SK-N-SH treated with all-trans-retinoic acid at 6 μM for 48 hours (cell line): ENCODE results near the gene OR11A1.

ENCODE experiments used
- ATAC-seq: fragments of 200-7000 bp; cut with Tn5 transposase; 3 replicates; pipeline ENCODE4 v1.9.1; 2020; ENCODE audit warnings: mild to moderate bottlenecking, moderate library complexity
- ARNTL ChIP-seq: fragments of 450-650 bp; formaldehyde crosslinking; IDR thresholded peaks from 2 replicates; pipeline ENCODE4 v1.5.0; 2020; ENCODE audit warnings: low read depth, mild to moderate bottlenecking, moderate library complexity, borderline replicate concordance
- BACH2 ChIP-seq: fragments of 250-450 bp; sonication (Bioruptor Pico); IDR thresholded peaks from 2 replicates; pipeline ENCODE4 v1.9.0; 2021; ENCODE audit warnings: mild to moderate bottlenecking, borderline replicate concordance
- CSDC2 ChIP-seq: fragments of 250-450 bp; sonication (Bioruptor Pico); IDR thresholded peaks from 2 replicates; pipeline ENCODE4 v1.5.0; 2020; ENCODE audit warnings: mild to moderate bottlenecking, moderate library complexity
- ESRRG ChIP-seq: fragments of 250-450 bp; sonication (Bioruptor Pico); IDR thresholded peaks from 2 replicates; pipeline ENCODE4 v1.6.1; 2021; ENCODE audit warnings: mild to moderate bottlenecking
- GLIS3 ChIP-seq: fragments of 250-450 bp; sonication (Bioruptor Pico); IDR thresholded peaks from 2 replicates; pipeline ENCODE4 v1.5.0; 2020; ENCODE audit warnings: mild to moderate bottlenecking, moderate library complexity
- ISL1 ChIP-seq: fragments of 250-450 bp; sonication (Bioruptor Pico); IDR thresholded peaks from 2 replicates; pipeline ENCODE4 v2.1.2; 2022; ENCODE audit warnings: mild to moderate bottlenecking, moderate library complexity
- OSR1 ChIP-seq: fragments of 250-450 bp; sonication (Bioruptor Pico); IDR thresholded peaks from 2 replicates; pipeline ENCODE4 v1.8.0; 2022; ENCODE audit warnings: moderate library complexity, mild to moderate bottlenecking, inconsistent platforms
- PPARA ChIP-seq: fragments of 250-450 bp; sonication (Bioruptor Pico); IDR thresholded peaks from 2 replicates; pipeline ENCODE4 v1.5.0; 2020; ENCODE audit warnings: mild to moderate bottlenecking, borderline replicate concordance
- RARB ChIP-seq: fragments of 250-450 bp; sonication (Bioruptor Pico); IDR thresholded peaks from 2 replicates; pipeline ENCODE4 v1.8.0; 2021; ENCODE audit warnings: mild to moderate bottlenecking, moderate library complexity
- SNAI2 ChIP-seq: fragments of 250-450 bp; sonication (Bioruptor Pico); IDR thresholded peaks from 2 replicates; pipeline ENCODE4 v1.5.0; 2020; ENCODE audit warnings: mild to moderate bottlenecking, moderate library complexity
- TCF4 ChIP-seq: fragments of 250-450 bp; sonication (Bioruptor Pico); IDR thresholded peaks from 2 replicates; pipeline ENCODE4 v1.8.0; 2021; ENCODE audit warnings: mild to moderate bottlenecking, moderate library complexity, borderline replicate concordance
- ZC3H10 ChIP-seq: fragments of 250-450 bp; sonication (Bioruptor Pico); IDR thresholded peaks from 2 replicates; pipeline ENCODE4 v1.5.1; 2021; ENCODE audit warnings: mild to moderate bottlenecking, moderate library complexity
- ZFP3 ChIP-seq: fragments of 250-450 bp; sonication (Bioruptor Pico); IDR thresholded peaks from 2 replicates; pipeline ENCODE4 v1.5.0; 2020; ENCODE audit warnings: mild to moderate bottlenecking, moderate library complexity
- ZFP30 ChIP-seq: fragments of 450-650 bp; formaldehyde crosslinking; IDR thresholded peaks from 2 replicates; pipeline ENCODE4 v1.5.0; 2022; ENCODE audit warnings: mild to moderate bottlenecking, moderate library complexity
- ZNF565 ChIP-seq: fragments of 450-650 bp; formaldehyde crosslinking; conservative IDR thresholded peaks from 2 replicates; pipeline ENCODE4 v1.5.0; 2020; ENCODE audit warnings: low read depth, mild to moderate bottlenecking, moderate library complexity
- ZNF70 ChIP-seq: fragments of 450-650 bp; formaldehyde crosslinking; IDR thresholded peaks from 2 replicates; pipeline ENCODE4 v1.5.0; 2020; ENCODE audit warnings: mild to moderate bottlenecking, moderate library complexity
- ZNF8 ChIP-seq: fragments of 450-650 bp; formaldehyde crosslinking; IDR thresholded peaks from 2 replicates; pipeline ENCODE4 v1.5.0; 2020; ENCODE audit warnings: mild to moderate bottlenecking, moderate library complexity
- TF ChIP-seq, protein P1 (sequence below): fragments of 250-450 bp; sonication (Bioruptor Pico); IDR thresholded peaks from 2 replicates; pipeline ENCODE4 v1.8.0; 2020; ENCODE audit warnings: mild to moderate bottlenecking, moderate library complexity, borderline replicate concordance
- TF ChIP-seq, protein P2 (sequence below): fragments of 250-450 bp; sonication (Bioruptor Pico); IDR thresholded peaks from 2 replicates; pipeline ENCODE4 v1.5.0; 2020; ENCODE audit warnings: mild to moderate bottlenecking, moderate library complexity
- TF ChIP-seq, protein P3 (sequence below): fragments of 250-450 bp; sonication (Bioruptor Pico); IDR thresholded peaks from 2 replicates; pipeline ENCODE4 v1.5.1; 2021; ENCODE audit warnings: mild to moderate bottlenecking, moderate library complexity
- TF ChIP-seq, protein P4 (sequence below): fragments of 250-450 bp; sonication (Bioruptor Pico); IDR thresholded peaks from 2 replicates; pipeline ENCODE4 v1.5.1; 2020; ENCODE audit warnings: low read depth, mild to moderate bottlenecking, moderate library complexity
- TF ChIP-seq, protein P5 (sequence below): fragments of 250-450 bp; sonication (Bioruptor Pico); IDR thresholded peaks from 2 replicates; pipeline ENCODE4 v1.8.0; 2021; ENCODE audit warnings: low read depth, mild to moderate bottlenecking, moderate library complexity, borderline replicate concordance

Gene OR11A1

DNA sequence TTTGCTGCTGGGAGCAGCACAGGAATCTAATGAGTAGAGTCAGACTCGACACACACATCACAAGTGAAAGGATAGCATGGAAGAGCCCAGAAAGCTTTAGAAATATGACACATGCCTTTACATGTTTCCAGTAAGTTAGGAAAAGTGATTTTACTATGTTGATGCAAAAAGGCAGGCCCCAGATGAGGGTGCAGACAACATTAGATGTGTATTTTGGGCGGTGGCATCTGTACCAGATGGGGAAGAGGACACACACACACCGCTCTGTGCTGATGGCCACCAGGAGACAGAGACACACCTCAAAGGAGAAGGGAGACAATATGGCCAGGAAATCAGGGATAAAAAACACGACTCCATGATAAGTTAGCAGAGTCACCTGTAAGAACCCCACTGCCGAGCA lies 30.3 kb upstream of the OR11A1 start (continued):
- TF ChIP-seq, protein P1, sequence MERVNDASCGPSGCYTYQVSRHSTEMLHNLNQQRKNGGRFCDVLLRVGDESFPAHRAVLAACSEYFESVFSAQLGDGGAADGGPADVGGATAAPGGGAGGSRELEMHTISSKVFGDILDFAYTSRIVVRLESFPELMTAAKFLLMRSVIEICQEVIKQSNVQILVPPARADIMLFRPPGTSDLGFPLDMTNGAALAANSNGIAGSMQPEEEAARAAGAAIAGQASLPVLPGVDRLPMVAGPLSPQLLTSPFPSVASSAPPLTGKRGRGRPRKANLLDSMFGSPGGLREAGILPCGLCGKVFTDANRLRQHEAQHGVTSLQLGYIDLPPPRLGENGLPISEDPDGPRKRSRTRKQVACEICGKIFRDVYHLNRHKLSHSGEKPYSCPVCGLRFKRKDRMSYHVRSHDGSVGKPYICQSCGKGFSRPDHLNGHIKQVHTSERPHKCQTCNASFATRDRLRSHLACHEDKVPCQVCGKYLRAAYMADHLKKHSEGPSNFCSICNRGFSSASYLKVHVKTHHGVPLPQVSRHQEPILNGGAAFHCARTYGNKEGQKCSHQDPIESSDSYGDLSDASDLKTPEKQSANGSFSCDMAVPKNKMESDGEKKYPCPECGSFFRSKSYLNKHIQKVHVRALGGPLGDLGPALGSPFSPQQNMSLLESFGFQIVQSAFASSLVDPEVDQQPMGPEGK (CRISPR knock-in tag): no peak

DNA sequence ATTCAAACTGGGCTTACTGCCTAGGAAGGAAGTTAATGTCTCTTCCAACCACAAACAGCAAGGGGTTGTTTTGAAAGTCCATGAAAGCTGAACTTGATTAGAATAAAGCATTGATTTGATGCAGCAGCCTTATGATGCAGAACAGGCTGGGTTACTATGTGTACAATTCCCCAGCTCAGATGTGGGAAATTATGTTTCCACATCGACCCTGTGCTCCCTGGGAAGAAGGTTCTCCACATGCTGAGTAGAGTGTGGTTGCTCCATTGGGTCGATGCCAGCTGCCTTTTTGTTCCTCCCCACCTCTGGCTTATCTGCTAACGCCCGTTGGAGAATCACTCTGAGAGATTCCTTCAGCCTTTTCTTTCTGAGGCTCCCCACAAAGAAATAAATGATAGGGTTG lies 29.7 kb upstream of the OR11A1 start:
- ATAC-seq: no peak
- TF ChIP-seq RARB (CRISPR knock-in tag) (no peak), BACH2 (CRISPR knock-in tag) (no peak), ZFP3 (no peak), ZFP30 (CRISPR knock-in tag) (no peak), PPARA (CRISPR knock-in tag) (no peak), ZNF565 (CRISPR knock-in tag) (no peak), ESRRG (CRISPR knock-in tag) (no peak), ISL1 (CRISPR knock-in tag) (no peak), TCF4 (no peak), ZNF70 (CRISPR knock-in tag) (no peak), CSDC2 (CRISPR knock-in tag) (no peak), GLIS3 (CRISPR knock-in tag) (no peak), ARNTL (no peak), ZC3H10 (CRISPR knock-in tag) (no peak), OSR1 (CRISPR knock-in tag) (no peak)
- TF ChIP-seq, protein P1 (CRISPR knock-in tag): no peak
- TF ChIP-seq, protein P2, sequence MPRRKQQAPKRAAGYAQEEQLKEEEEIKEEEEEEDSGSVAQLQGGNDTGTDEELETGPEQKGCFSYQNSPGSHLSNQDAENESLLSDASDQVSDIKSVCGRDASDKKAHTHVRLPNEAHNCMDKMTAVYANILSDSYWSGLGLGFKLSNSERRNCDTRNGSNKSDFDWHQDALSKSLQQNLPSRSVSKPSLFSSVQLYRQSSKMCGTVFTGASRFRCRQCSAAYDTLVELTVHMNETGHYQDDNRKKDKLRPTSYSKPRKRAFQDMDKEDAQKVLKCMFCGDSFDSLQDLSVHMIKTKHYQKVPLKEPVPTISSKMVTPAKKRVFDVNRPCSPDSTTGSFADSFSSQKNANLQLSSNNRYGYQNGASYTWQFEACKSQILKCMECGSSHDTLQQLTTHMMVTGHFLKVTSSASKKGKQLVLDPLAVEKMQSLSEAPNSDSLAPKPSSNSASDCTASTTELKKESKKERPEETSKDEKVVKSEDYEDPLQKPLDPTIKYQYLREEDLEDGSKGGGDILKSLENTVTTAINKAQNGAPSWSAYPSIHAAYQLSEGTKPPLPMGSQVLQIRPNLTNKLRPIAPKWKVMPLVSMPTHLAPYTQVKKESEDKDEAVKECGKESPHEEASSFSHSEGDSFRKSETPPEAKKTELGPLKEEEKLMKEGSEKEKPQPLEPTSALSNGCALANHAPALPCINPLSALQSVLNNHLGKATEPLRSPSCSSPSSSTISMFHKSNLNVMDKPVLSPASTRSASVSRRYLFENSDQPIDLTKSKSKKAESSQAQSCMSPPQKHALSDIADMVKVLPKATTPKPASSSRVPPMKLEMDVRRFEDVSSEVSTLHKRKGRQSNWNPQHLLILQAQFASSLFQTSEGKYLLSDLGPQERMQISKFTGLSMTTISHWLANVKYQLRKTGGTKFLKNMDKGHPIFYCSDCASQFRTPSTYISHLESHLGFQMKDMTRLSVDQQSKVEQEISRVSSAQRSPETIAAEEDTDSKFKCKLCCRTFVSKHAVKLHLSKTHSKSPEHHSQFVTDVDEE (CRISPR knock-in tag): no peak
- TF ChIP-seq, protein P3, sequence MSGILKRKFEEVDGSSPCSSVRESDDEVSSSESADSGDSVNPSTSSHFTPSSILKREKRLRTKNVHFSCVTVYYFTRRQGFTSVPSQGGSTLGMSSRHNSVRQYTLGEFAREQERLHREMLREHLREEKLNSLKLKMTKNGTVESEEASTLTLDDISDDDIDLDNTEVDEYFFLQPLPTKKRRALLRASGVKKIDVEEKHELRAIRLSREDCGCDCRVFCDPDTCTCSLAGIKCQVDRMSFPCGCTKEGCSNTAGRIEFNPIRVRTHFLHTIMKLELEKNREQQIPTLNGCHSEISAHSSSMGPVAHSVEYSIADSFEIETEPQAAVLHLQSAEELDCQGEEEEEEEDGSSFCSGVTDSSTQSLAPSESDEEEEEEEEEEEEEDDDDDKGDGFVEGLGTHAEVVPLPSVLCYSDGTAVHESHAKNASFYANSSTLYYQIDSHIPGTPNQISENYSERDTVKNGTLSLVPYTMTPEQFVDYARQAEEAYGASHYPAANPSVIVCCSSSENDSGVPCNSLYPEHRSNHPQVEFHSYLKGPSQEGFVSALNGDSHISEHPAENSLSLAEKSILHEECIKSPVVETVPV (CRISPR knock-in tag): no peak
- TF ChIP-seq, protein P4, sequence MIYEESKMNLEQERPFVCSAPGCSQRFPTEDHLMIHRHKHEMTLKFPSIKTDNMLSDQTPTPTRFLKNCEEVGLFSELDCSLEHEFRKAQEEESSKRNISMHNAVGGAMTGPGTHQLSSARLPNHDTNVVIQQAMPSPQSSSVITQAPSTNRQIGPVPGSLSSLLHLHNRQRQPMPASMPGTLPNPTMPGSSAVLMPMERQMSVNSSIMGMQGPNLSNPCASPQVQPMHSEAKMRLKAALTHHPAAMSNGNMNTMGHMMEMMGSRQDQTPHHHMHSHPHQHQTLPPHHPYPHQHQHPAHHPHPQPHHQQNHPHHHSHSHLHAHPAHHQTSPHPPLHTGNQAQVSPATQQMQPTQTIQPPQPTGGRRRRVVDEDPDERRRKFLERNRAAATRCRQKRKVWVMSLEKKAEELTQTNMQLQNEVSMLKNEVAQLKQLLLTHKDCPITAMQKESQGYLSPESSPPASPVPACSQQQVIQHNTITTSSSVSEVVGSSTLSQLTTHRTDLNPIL (CRISPR knock-in tag): no peak

DNA sequence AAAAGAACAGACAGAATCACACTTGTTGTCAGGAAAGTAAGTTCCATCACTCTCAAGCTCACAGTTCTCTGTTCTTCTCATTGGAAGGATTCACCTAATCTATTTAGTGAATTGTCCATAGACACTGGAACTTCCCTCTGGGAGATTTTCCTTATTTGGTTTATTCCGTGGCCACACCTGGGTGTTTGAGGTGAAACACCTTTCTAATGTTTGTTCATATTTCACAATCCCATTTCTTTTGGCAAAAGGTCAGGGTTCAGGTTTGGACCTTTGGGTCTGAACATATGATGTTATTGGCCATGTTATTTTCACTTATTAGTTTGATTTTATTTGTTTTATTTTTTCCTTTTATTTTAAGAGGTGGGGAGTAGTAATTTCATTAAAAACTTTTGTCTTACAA lies 26.9 kb upstream of the OR11A1 start:
- no peak for ATAC-seq
- TF ChIP-seq ESRRG (CRISPR knock-in tag) (no peak), PPARA (CRISPR knock-in tag) (no peak), BACH2 (CRISPR knock-in tag) (no peak), ZFP3 (no peak), GLIS3 (CRISPR knock-in tag) (no peak), RARB (CRISPR knock-in tag) (no peak), SNAI2 (CRISPR knock-in tag) (no peak), ZNF565 (CRISPR knock-in tag) (no peak), OSR1 (CRISPR knock-in tag) (no peak), ZNF8 (CRISPR knock-in tag) (no peak)
- TF ChIP-seq, protein P5, sequence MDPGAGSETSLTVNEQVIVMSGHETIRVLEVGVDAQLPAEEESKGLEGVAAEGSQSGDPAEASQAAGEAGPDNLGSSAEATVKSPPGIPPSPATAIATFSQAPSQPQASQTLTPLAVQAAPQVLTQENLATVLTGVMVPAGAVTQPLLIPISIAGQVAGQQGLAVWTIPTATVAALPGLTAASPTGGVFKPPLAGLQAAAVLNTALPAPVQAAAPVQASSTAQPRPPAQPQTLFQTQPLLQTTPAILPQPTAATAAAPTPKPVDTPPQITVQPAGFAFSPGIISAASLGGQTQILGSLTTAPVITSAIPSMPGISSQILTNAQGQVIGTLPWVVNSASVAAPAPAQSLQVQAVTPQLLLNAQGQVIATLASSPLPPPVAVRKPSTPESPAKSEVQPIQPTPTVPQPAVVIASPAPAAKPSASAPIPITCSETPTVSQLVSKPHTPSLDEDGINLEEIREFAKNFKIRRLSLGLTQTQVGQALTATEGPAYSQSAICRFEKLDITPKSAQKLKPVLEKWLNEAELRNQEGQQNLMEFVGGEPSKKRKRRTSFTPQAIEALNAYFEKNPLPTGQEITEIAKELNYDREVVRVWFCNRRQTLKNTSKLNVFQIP (CRISPR knock-in tag): no peak
- TF ChIP-seq, protein P1 (CRISPR knock-in tag): no peak
- TF ChIP-seq, protein P3 (CRISPR knock-in tag): no peak
